Breast epithelium (tissue), 4 donors: ENCODE data around the gene TMEM167A. TPM values are rescaled to one million over a fixed set of nuclear protein-coding genes. Genes with fewer than 3 reads are reported as not detected.

ENCODE experiments used
- DNase-seq, 2 donors: peaks; one replicate each; pipeline ENCODE4 v3.0.0-alpha.2; 2019; ENCODE audit warnings: low spot score in 2 of 2
- H3K27ac ChIP-seq, 2 donors: fragments of 200-600 bp; sonication (generic) in 1 of 2; one replicate each; pipeline ENCODE4 v1.5.1; 2016 to 2019; ENCODE audit warnings: mild to moderate bottlenecking in 1 of 2
- H3K27me3 ChIP-seq, 2 donors: fragments of 200-600 bp; sonication (generic) in 1 of 2; one replicate each; pipeline versions ENCODE4 v1.5.1 to v1.6.0; 2017 to 2019; ENCODE audit warnings: control low read depth in 1 of 2, mild to moderate bottlenecking in 1 of 2
- H3K36me3 ChIP-seq: fragments of 200-600 bp; one replicate; pipeline ENCODE4 v1.5.1; 2019
- H3K4me1 ChIP-seq, 2 donors: fragments of 200-600 bp; sonication (generic); one replicate each; pipeline ENCODE4 v1.5.1; 2016 to 2019; ENCODE audit warnings: control low read depth in 1 of 2
- H3K4me3 ChIP-seq, 3 donors: fragments of 200-600 bp; sonication (generic); 1 replicate in 2 of 3; 2 replicates in 1 of 3; pipeline ENCODE4 v1.5.1; 2016 to 2019; ENCODE audit warnings: mild to moderate bottlenecking in 3 of 3, moderate library complexity in 2 of 3
- H3K9me3 ChIP-seq, 2 donors: fragments of 200-600 bp; sonication (generic) in 1 of 2; one replicate each; pipeline ENCODE4 v1.5.1; 2016 to 2019; ENCODE audit warnings: control low read depth in 1 of 2
- CTCF ChIP-seq, 3 donors: fragments of 450-650 bp; IDR thresholded peaks; one replicate each; pipeline ENCODE4 v1.5.1; 2016 to 2017; ENCODE audit warnings: antibody characterized with exemption in 3 of 3, mild to moderate bottlenecking in 3 of 3, moderate library complexity in 3 of 3
- POLR2A ChIP-seq: fragments of 450-650 bp; IDR thresholded peaks from one replicate; pipeline ENCODE4 v1.6.1; 2016; ENCODE audit warnings: antibody characterized with exemption, mild to moderate bottlenecking, moderate library complexity
- POLR2AphosphoS5 ChIP-seq, 3 donors: sonication (generic); formaldehyde crosslinking; IDR thresholded peaks; one replicate each; pipeline ENCODE4 v1.6.1; 2017; ENCODE audit warnings: antibody characterized with exemption in 3 of 3
- intact Hi-C: fragments of 100-400 bp; cut with DNase I; formaldehyde crosslinking; loops from one replicate; pipeline ENCODE4 v1.15.1; 2023; ENCODE audit warnings: low total_unique reads
- total RNA-seq, 3 donors: library from RNA; depleted of rRNA; stranded (reverse); fragments of >200 nt; gene quantifications; one replicate each; pipeline ENCODE4 v1.1.0, GENCODE V29; 2016

Gene TMEM167A
- total RNA-seq, 3 donors from 2014 or later: 42.4 to 58.9 (median 53.4) TPM

GRCh38 chr5:83029912-83030311 is 47.3 kb downstream of the TMEM167A start:
- H3K9me3 ChIP-seq: no peaks in the 10 kb centered on the region
- H3K4me3 ChIP-seq: no peak overlapping the region
- no peaks in the 10 kb centered on the region for H3K4me1 ChIP-seq
- TF ChIP-seq POLR2AphosphoS5 (IDR thresholded peaks at IDR 0.05) (no peak), POLR2A (no peak), CTCF (IDR thresholded peaks at IDR 0.05) (no peak)
- H3K36me3 ChIP-seq: no peaks in the 10 kb centered on the region
- H3K27ac ChIP-seq: no peak overlapping the region
- H3K27me3 ChIP-seq: no peaks in the 10 kb centered on the region
- DNase-seq: no peak
- intact Hi-C loops: no loop called here

DNA sequence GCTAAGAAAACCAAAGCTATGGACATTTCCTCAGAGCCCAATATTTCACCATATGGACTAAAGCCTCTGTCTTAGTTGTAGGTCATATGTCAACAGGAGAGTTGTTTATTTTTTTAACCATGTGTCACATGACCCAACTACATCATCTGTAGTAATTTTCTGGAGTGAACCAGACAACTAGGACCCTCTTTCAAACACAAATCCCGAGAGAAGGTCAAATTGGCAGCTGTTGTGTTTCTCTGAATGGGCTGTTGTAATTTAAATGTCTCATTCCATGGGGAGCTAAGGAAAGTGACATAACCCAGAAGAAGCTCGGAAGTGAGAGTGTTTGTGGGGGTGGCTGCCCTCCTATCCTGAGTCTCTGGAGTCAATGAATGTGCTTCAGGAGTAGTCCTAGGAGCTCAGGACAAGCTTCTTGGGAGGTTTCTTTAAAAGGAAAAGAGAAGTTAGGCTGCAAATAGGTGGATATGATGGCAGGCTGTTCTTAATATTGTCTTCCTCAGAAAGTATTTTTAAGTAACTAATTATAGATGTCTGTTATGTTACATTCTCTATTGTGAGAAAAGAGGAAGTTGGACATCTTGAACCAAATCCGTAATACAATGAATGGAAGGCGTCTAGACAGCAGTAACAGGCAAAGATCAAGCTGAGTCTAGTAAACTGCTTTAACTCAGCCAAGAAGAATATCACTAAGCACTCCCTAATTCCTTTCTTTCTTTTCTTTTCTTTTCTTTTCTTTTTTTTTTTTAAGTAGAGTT is 50.1 kb downstream of the TMEM167A start:
- H3K4me3 ChIP-seq: no peak overlapping the region
- intact Hi-C loops: no loop called here
- H3K9me3 ChIP-seq: no peaks in the 10 kb centered on the region
- no peaks in the 10 kb centered on the region for H3K4me1 ChIP-seq
- H3K27ac ChIP-seq: no peak overlapping the region
- no peak for DNase-seq
- TF ChIP-seq CTCF (IDR thresholded peaks at IDR 0.05): no peak
- no peak for TF ChIP-seq POLR2AphosphoS5 (IDR thresholded peaks at IDR 0.05)
- TF ChIP-seq POLR2A: no peak
- H3K27me3 ChIP-seq: no peaks in the 10 kb centered on the region
- H3K36me3 ChIP-seq: no peaks in the 10 kb centered on the region

- no peaks in the 10 kb centered on the region for H3K9me3 ChIP-seq
- no peak for DNase-seq
- H3K27me3 ChIP-seq: no peaks in the 10 kb centered on the region
- TF ChIP-seq CTCF (IDR thresholded peaks at IDR 0.05) (no peak), POLR2AphosphoS5 (IDR thresholded peaks at IDR 0.05) (no peak), POLR2A (no peak)
- no peak overlapping the region for H3K27ac ChIP-seq
- no peak overlapping the region for H3K4me3 ChIP-seq
- H3K4me1 ChIP-seq: no peaks in the 10 kb centered on the region
- intact Hi-C loops: no loop called here
- H3K36me3 ChIP-seq: no peaks in the 10 kb centered on the region
Measured at GRCh38 chr5:83026516-83026915, 50.7 kb downstream of the TMEM167A start.

- Histone ChIP-seq H3K27ac (no peak overlapping the region), H3K4me1 (no peaks in the 10 kb centered on the region), H3K4me3 (no peak overlapping the region), H3K36me3 (no peaks in the 10 kb centered on the region), H3K27me3 (no peaks in the 10 kb centered on the region), H3K9me3 (no peaks in the 10 kb centered on the region)
- intact Hi-C loops: no loop called here
- TF ChIP-seq CTCF (IDR thresholded peaks at IDR 0.05) (no peak), POLR2AphosphoS5 (IDR thresholded peaks at IDR 0.05) (no peak), POLR2A (no peak)
- no peak for DNase-seq
Measured at GRCh38 chr5:83025690-83026478, 51.3 kb downstream of the TMEM167A start.

DNA sequence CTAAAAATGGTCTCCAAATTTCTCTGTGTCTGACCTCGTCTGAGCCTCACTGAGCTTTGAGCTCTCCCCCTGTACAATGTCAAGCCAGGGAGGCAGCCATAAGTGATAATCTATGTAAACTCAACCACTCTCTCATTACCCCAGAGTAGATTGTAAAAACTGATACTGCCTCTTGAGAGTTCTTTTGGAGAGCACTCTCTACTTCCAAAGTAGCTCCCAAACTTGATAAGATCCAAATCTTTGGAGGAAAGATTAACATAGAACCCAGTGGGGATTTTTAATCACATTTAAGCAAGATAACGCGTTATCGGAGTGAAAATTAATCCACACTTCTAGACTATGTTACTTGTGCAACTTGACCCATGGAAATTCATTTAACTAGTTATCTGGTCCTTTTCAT is 54.9 kb downstream of the TMEM167A start:
- Histone ChIP-seq H3K36me3 (no peaks in the 10 kb centered on the region), H3K4me1 (no peaks in the 10 kb centered on the region), H3K27ac (no peak overlapping the region), H3K27me3 (no peaks in the 10 kb centered on the region), H3K4me3 (no peak overlapping the region), H3K9me3 (no peaks in the 10 kb centered on the region)
- TF ChIP-seq POLR2AphosphoS5 (IDR thresholded peaks at IDR 0.05): no peak
- TF ChIP-seq CTCF (IDR thresholded peaks at IDR 0.05): no peak
- no peak for TF ChIP-seq POLR2A
- intact Hi-C loops: no loop called here
- DNase-seq: no peak
